K562 (cell line): ENCODE measurements around the gene WASHC4. TPM values are rescaled to one million over a fixed set of nuclear protein-coding genes. Genes with fewer than 3 reads are reported as not detected.

ENCODE experiments used
- AFF1 ChIP-seq, 2 experiments: fragments of 450-650 bp; IDR thresholded peaks; 2 replicates each; pipeline ENCODE4 v1.6.1; 2018; ENCODE audit warnings: mild to moderate bottlenecking in 2 of 2, low read depth in 1 of 2; ENCODE audit not compliant: partially characterized antibody in 2 of 2
- ATF1 ChIP-seq, 2 experiments: fragments of 450-650 bp in 1 of 2; IDR thresholded peaks; 2 replicates each; pipeline ENCODE4 v1.6.1; 2016; ENCODE audit warnings: missing compliant biosample characterization in 1 of 2, missing genetic modification characterization in 1 of 2
- BMI1 ChIP-seq: fragments of 150-350 bp; IDR thresholded peaks from 2 replicates; pipeline ENCODE4 v1.6.1; 2014; ENCODE audit warnings: low read length
- CREM ChIP-seq: IDR thresholded peaks from 2 replicates; pipeline ENCODE4 v1.6.1; 2014; ENCODE audit warnings: antibody characterized with exemption, low read depth
- FOXK2 ChIP-seq, 2 experiments: fragments of 450-650 bp; IDR thresholded peaks in 1 of 2; conservative IDR thresholded peaks in 1 of 2; 2 replicates each; pipeline ENCODE4 v1.6.1; 2016; ENCODE audit warnings: low read depth in 2 of 2, mild to moderate bottlenecking in 1 of 2
- FOXP1 ChIP-seq: sonication (generic); formaldehyde crosslinking; IDR thresholded peaks from 2 replicates; pipeline ENCODE4 v1.8.0; 2022; ENCODE audit warnings: mild to moderate bottlenecking, missing genetic modification reagents
- HDAC3 ChIP-seq: fragments of 450-650 bp; IDR thresholded peaks from 2 replicates; pipeline ENCODE4 v1.6.1; 2018; ENCODE audit warnings: borderline replicate concordance, mild to moderate bottlenecking, moderate library complexity; ENCODE audit not compliant: partially characterized antibody
- MED1 ChIP-seq: sonication (generic); formaldehyde crosslinking; IDR thresholded peaks from 2 replicates; pipeline ENCODE4 v1.8.1; 2023; ENCODE audit warnings: missing genetic modification reagents, borderline replicate concordance
- NFXL1 ChIP-seq: fragments of 450-650 bp; formaldehyde crosslinking; IDR thresholded peaks from 2 replicates; pipeline ENCODE4 v1.4.0; 2021; ENCODE audit warnings: mild to moderate bottlenecking
- RBM14 ChIP-seq: fragments of 200-400 bp; formaldehyde crosslinking; IDR thresholded peaks from 2 replicates; pipeline ENCODE4 v1.6.1; 2018; ENCODE audit warnings: low read depth, mild to moderate bottlenecking, low read length, moderate library complexity, borderline replicate concordance; ENCODE audit not compliant: insufficient read depth
- SMAD1 ChIP-seq: fragments of 150-350 bp; IDR thresholded peaks from 2 replicates; pipeline ENCODE4 v1.6.1; 2014; ENCODE audit warnings: low read length, low read depth; ENCODE audit not compliant: partially characterized antibody
- SP2 ChIP-seq: IDR thresholded peaks from 2 replicates; pipeline ENCODE4 v1.6.1; 2011; ENCODE audit warnings: mild to moderate bottlenecking, low read depth, low read length, moderate library complexity; ENCODE audit not compliant: poor library complexity, severe bottlenecking; ENCODE audit errors: extremely low read depth
- U2AF1 ChIP-seq: fragments of 200-400 bp; formaldehyde crosslinking; optimal IDR thresholded peaks from 2 replicates; pipeline ENCODE3; 2017; ENCODE audit warnings: mild to moderate bottlenecking, low read depth, low read length, moderate library complexity
- XRCC4 ChIP-seq: IDR thresholded peaks from one replicate; pipeline ENCODE4 v1.6.1; 2011; ENCODE audit not compliant: insufficient read depth, insufficient read length; ENCODE audit errors: extremely low read depth
- ZNF431 ChIP-seq: sonication (generic); formaldehyde crosslinking; IDR thresholded peaks from 2 replicates; pipeline ENCODE4 v1.8.0; 2022; ENCODE audit warnings: mild to moderate bottlenecking, missing genetic modification reagents
- ZNF695 ChIP-seq: fragments of 450-650 bp; formaldehyde crosslinking; IDR thresholded peaks from 2 replicates; pipeline ENCODE4 v1.4.0; 2020; ENCODE audit warnings: mild to moderate bottlenecking, moderate library complexity
- ZNF766 ChIP-seq: fragments of 200-800 bp; sonication (Bioruptor generic); conservative IDR thresholded peaks from 2 replicates; pipeline ENCODE4 v1.6.1; 2016; ENCODE audit warnings: missing genetic modification characterization, missing compliant biosample characterization
- ZNF785 ChIP-seq: fragments of 250-450 bp; sonication (Bioruptor Pico); IDR thresholded peaks from 2 replicates; pipeline ENCODE4 v1.4.0; 2020; ENCODE audit warnings: mild to moderate bottlenecking
- polyA plus RNA-seq, 8 experiments: library from polyadenylated mRNA; depleted of rRNA in 4 of 8; stranded (reverse) in 5 of 8; unstranded in 3 of 8; fragments of >200 nt; fragmentation: Nextera tagmentation in 2 of 8; fragmentation: Illumina TruSeq in 1 of 8; extraction: Ambion mirVana in 2 of 8; extraction: Trizol in 1 of 8; gene quantifications; 2 replicates each; pipeline versions ENCODE4 v1.2.1 to v1.2.3, GENCODE V29; 2011 to 2014; ENCODE audit warnings: inconsistent platforms in 1 of 8, missing spikeins in 1 of 8
- total RNA-seq, 7 experiments: library from RNA; depleted of rRNA in 6 of 7; stranded (reverse); fragments of >200 nt in 6 of 7; fragmentation: Illumina TruSeq in 2 of 7; extraction: Trizol in 2 of 7; gene quantifications; 2 replicates each; pipeline versions ENCODE4 v1.2.1 to v1.2.3, GENCODE V29; 2011 to 2021; ENCODE audit warnings: low replicate concordance in 1 of 7
- TF ChIP-seq, protein P1 (sequence below): fragments of 450-650 bp; IDR thresholded peaks from one replicate; pipeline ENCODE4 v1.6.1; 2018; ENCODE audit warnings: mild to moderate bottlenecking, moderate library complexity; ENCODE audit not compliant: partially characterized antibody
- TF ChIP-seq, protein P2 (sequence below): conservative IDR thresholded peaks from 2 replicates; pipeline ENCODE4 v1.6.1; 2011; ENCODE audit warnings: low read depth, mild to moderate bottlenecking, low read length; ENCODE audit not compliant: control insufficient read depth

Gene WASHC4
- total and polyA plus RNA-seq, 9 of the 15 experiments (the other 6 are each of a cell fraction or from before 2014, with no cell fraction given): 12.5 to 38.5 (median 21.3) TPM

GRCh38 chr12:105107494-105108371, at the start of gene WASHC4 (continued):
- TF ChIP-seq AFF1 (IDR thresholded peaks at IDR 0.05; ENCODE audit: low read depth in 1 of 2, partially characterized antibody in 2 of 2): peak in 1 of 2 experiments; percentile 9
- TF ChIP-seq RBM14: 0 out of 2 replicates have a peak, but pooled peaks have one; percentile 68
- TF ChIP-seq SP2: no peak
- no peak for TF ChIP-seq ZNF695 (CRISPR knock-in tag)
- no peak for TF ChIP-seq NFXL1 (CRISPR knock-in tag)
- peak; percentile 53 for TF ChIP-seq U2AF1
- peak; percentile 24 to 62; a peak in 2 of 4 replicates for TF ChIP-seq FOXK2 (conservative IDR thresholded peaks at IDR 0.05 in 1 of 2, IDR thresholded peaks at IDR 0.05 in 1 of 2; ENCODE audit: low read depth in 2 of 2)
- TF ChIP-seq, protein P1, sequence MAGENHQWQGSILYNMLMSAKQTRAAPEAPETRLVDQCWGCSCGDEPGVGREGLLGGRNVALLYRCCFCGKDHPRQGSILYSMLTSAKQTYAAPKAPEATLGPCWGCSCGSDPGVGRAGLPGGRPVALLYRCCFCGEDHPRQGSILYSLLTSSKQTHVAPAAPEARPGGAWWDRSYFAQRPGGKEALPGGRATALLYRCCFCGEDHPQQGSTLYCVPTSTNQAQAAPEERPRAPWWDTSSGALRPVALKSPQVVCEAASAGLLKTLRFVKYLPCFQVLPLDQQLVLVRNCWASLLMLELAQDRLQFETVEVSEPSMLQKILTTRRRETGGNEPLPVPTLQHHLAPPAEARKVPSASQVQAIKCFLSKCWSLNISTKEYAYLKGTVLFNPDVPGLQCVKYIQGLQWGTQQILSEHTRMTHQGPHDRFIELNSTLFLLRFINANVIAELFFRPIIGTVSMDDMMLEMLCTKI: no peak
- no peak for TF ChIP-seq BMI1
- peak; percentile 89 for TF ChIP-seq CREM
- 0 out of 2 replicates have a peak, but pooled peaks have one; percentile 60 for TF ChIP-seq ZNF431
- TF ChIP-seq ZNF785 (CRISPR knock-in tag): no peak
- TF ChIP-seq ATF1 (CRISPR knock-in tag; IDR thresholded peaks at IDR 0.05): no peak
- peak; percentile 90 for TF ChIP-seq ATF1 (tag; IDR thresholded peaks at IDR 0.05)
- no peak for TF ChIP-seq MED1 (CRISPR knock-in tag)
- no peak for TF ChIP-seq XRCC4
- peak; percentile 84; the same call in 1 of the 2 replicates for TF ChIP-seq FOXP1 (CRISPR knock-in tag)
- TF ChIP-seq, protein P2, sequence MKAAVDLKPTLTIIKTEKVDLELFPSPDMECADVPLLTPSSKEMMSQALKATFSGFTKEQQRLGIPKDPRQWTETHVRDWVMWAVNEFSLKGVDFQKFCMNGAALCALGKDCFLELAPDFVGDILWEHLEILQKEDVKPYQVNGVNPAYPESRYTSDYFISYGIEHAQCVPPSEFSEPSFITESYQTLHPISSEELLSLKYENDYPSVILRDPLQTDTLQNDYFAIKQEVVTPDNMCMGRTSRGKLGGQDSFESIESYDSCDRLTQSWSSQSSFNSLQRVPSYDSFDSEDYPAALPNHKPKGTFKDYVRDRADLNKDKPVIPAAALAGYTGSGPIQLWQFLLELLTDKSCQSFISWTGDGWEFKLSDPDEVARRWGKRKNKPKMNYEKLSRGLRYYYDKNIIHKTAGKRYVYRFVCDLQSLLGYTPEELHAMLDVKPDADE: peak; percentile 93
- peak; percentile 20 for TF ChIP-seq SMAD1
- TF ChIP-seq HDAC3: no peak
- TF ChIP-seq ZNF766: 0 out of 2 replicates have a peak, but pooled peaks have one; percentile 47
